ENCODE results near the gene SDSL.

- TF ChIP-seq ELF4 (CRISPR knock-in tag; IDR thresholded peaks at IDR 0.05; ENCODE audit: borderline replicate concordance) (no peak), ZNF280D (CRISPR knock-in tag; IDR thresholded peaks at IDR 0.05) (no peak), FOXP1 (IDR thresholded peaks at IDR 0.05) (no peak), FOXP1 (CRISPR knock-in tag; IDR thresholded peaks at IDR 0.05) (no peak), HDAC1 (CRISPR knock-in tag; IDR thresholded peaks at IDR 0.05) (no peak), FIP1L1 (IDR thresholded peaks at IDR 0.05; ENCODE audit: borderline replicate concordance, insufficient read depth, low read depth, low read length) (no peak), ATF3 (CRISPR knock-in tag; IDR thresholded peaks at IDR 0.05) (no peak), POLR2AphosphoS5 (IDR thresholded peaks at IDR 0.05; ENCODE audit: low read depth, low read length) (no peak), ZKSCAN1 (IDR thresholded peaks at IDR 0.05; ENCODE audit: low read length) (no peak), YY1 (IDR thresholded peaks at IDR 0.05; ENCODE audit: insufficient read depth, insufficient replicate concordance, low read depth, low read length) (no peak), RXRA (CRISPR knock-in tag; IDR thresholded peaks at IDR 0.05) (no peak), TCF12 (IDR thresholded peaks at IDR 0.05) (no peak), TCF12 (CRISPR knock-in tag; IDR thresholded peaks at IDR 0.05) (no peak), NR2C2 (CRISPR knock-in tag; IDR thresholded peaks at IDR 0.05; ENCODE audit: borderline replicate concordance) (no peak), ZNF143 (CRISPR knock-in tag; IDR thresholded peaks at IDR 0.05) (no peak)
These were observed 7.6 kb upstream of the SDSL start for GRCh38 chr12:113414519-113415038.
